ENCODE data around the gene TCFL5.

- TF ChIP-seq CTCF (conservative IDR thresholded peaks at IDR 0.05) (no peak), EZH2 (IDR thresholded peaks at IDR 0.05; ENCODE audit: low read depth) (no peak)
Observed at GRCh38 chr20:62792182-62792939, 69.3 kb downstream of the TCFL5 start.
